HG02884 (cell line): Measurements from ENCODE around the gene GPR84.
"Not testable (repeated sequence)": the region's sequence is repeated elsewhere in the genome, so short reads cannot be mapped to it uniquely, and the experiment has no call there.

Experiments used
- ATAC-seq: cut with Tn5 transposase; IDR thresholded peaks from one replicate; pipeline ENCODE4 v1.9.1; 2021; ENCODE audit warnings: mild to moderate bottlenecking, moderate library complexity; ENCODE audit not compliant: unreplicated experiment

The GPR84 gene

GRCh38 chr12:54356951-54357356 is 7.3 kb downstream of the GPR84 start:
- ATAC-seq = no peak

GRCh38 chr12:54356228-54356627 is 8.1 kb downstream of the GPR84 start:
- ATAC-seq = no peak

GRCh38 chr12:54355104-54355815 is 9.0 kb downstream of the GPR84 start:
- no peak for ATAC-seq

- ATAC-seq = not testable (repeated sequence)
Observed at GRCh38 chr12:54354271-54354670, 10.0 kb downstream of the GPR84 start.

GRCh38 chr12:54352891-54353874 is 11.1 kb downstream of the GPR84 start:
- ATAC-seq = no peak

GRCh38 chr12:54352022-54352531 is 12.2 kb downstream of the GPR84 start:
- ATAC-seq = no peak

GRCh38 chr12:54351341-54351740 is 12.9 kb downstream of the GPR84 start:
- no peak for ATAC-seq

- no peak for ATAC-seq
Observed at GRCh38 chr12:54350743-54351142, 13.5 kb downstream of the GPR84 start.

- no peak for ATAC-seq
Observed at GRCh38 chr12:54349679-54350078, 14.6 kb downstream of the GPR84 start.

GRCh38 chr12:54349036-54349435 is 15.2 kb downstream of the GPR84 start:
- ATAC-seq = no peak

GRCh38 chr12:54341378-54342300 is 22.6 kb downstream of the GPR84 start:
- no peak for ATAC-seq

- no peak for ATAC-seq
Observed at GRCh38 chr12:54340846-54341245, 23.4 kb downstream of the GPR84 start.

GRCh38 chr12:54338698-54339296 is 25.5 kb downstream of the GPR84 start:
- no peak for ATAC-seq

GRCh38 chr12:54337854-54338650 is 26.2 kb downstream of the GPR84 start:
- ATAC-seq = no peak

GRCh38 chr12:54337280-54337842 is 26.9 kb downstream of the GPR84 start:
- ATAC-seq = no peak

GRCh38 chr12:54333420-54334034 is 30.8 kb downstream of the GPR84 start:
- ATAC-seq = no peak

GRCh38 chr12:54331461-54331860 is 32.8 kb downstream of the GPR84 start:
- ATAC-seq = no peak

- ATAC-seq = no peak
Observed at GRCh38 chr12:54330442-54330841, 33.8 kb downstream of the GPR84 start.

- no peak for ATAC-seq
Observed at GRCh38 chr12:54329759-54330158, 34.5 kb downstream of the GPR84 start.
